Activated T-cell treated with anti-CD3 and anti-CD28 coated beads, Interleukin-2, amount 50 U/mL, for 24 hours (primary cell): ENCODE data around the gene ZCCHC18.
A peak's percentile ranks its signal among the peaks of the same experiment; 100 is the strongest.

ENCODE experiments used
- DNase-seq: peaks from one replicate; pipeline ENCODE4 v3.0.0-alpha.2; 2020
- H3K27ac Mint-ChIP-seq: 2 replicates; pipeline ENCODE4 v1.8.0; 2020; ENCODE audit warnings: mild to moderate bottlenecking, mixed read lengths
- H3K27me3 Mint-ChIP-seq: 2 replicates; pipeline ENCODE4 v1.8.0; 2020; ENCODE audit warnings: mixed read lengths
- H3K36me3 Mint-ChIP-seq: 2 replicates; pipeline ENCODE4 v1.8.0; 2020; ENCODE audit warnings: low read depth, mixed read lengths
- H3K4me1 Mint-ChIP-seq: 2 replicates; pipeline ENCODE4 v1.8.0; 2020; ENCODE audit warnings: low read depth, mixed read lengths
- H3K4me3 Mint-ChIP-seq: 2 replicates; pipeline ENCODE4 v1.8.0; 2020; ENCODE audit warnings: mild to moderate bottlenecking, moderate library complexity, mixed read lengths
- H3K9me3 Mint-ChIP-seq: 2 replicates; pipeline ENCODE4 v1.8.0; 2020; ENCODE audit warnings: mixed read lengths

Gene ZCCHC18

DNA sequence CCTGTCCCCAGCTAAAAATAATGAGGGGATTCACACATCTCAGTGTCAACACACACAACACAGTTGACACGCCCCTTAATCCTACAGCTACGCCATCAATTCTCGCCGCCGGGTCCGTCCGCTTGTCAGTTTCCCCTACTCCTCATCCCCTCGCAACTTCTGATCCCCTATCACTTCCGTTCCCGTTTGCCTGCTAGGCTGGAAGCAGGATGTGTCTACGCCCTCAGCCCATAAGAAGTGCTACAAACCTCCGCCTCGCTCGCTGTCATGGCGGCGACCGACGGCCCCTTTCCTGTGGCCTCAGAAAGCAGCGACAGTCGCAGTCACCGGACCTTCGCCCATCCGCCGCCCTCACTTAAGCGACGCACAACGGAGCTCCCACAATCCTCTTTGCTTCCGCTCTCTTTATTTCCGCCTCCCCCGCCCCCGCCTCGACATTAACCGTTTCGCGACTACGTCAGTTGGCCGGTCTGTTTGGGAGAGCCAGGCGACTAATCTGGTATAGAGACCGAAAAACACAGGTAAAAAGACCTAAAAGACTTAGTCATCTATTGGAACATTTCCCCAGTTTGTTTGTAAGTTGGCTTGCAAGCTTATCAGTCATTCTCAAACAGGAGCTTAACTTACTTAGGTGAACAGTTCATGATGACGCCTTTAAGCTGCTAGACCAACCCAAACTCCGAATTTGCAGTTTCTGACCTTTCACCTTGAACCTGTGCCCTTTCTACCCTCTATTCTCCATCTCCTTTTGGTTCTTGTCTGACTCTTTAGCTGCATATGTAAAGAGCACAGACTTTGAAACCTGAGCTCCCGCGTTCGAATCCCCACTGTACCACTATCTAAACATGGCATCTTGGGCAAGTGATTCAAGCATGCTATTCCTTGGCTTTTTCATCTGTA, 44.6 kb downstream of the ZCCHC18 start, which contains the start of gene SLC25A53:
Gene SLC25A53 (minus strand): TSS at position 380 of the 900 bp plus-strand sequence. CDS start 51,752 bp downstream, outside the sequence.
- Mint-ChIP-seq H3K27me3 (peaks cover 17% of the 10 kb centered on the region), H3K36me3 (peaks cover 10% of the 10 kb centered on the region), H3K4me1 (peaks cover 10% of the 10 kb centered on the region), H3K27ac (peak within 1 kb of the TSS; percentile 98), H3K9me3 (no peaks in the 10 kb centered on the region), H3K4me3 (peak within 1 kb of the TSS; percentile 85)
- DNase-seq: peak; percentile 82
